ENCODE results near the gene UFD1. TPM values are rescaled to one million over a fixed set of nuclear protein-coding genes. Genes with fewer than 3 reads are reported as not detected.

The UFD1 gene
- total and polyA plus RNA-seq, 3 donors from 2014 or later: 46.1 to 86.6 (median 54.5) TPM

- H3K4me1 ChIP-seq: peaks cover 8% of the 10 kb centered on the region
- WGBS, 2 donors: 93 to 97% methylated on average over 11 of the region's 11 CpGs
- no peak overlapping the region for H3K4me3 ChIP-seq
- DNase-seq: no peak
- intact Hi-C loops (cut with DNase I; ENCODE audit: low total_unique reads): no loop called here
- no peaks in the 10 kb centered on the region for H3K27me3 ChIP-seq
- H3K9me3 ChIP-seq: no peaks in the 10 kb centered on the region
- no peak for TF ChIP-seq CTCF (IDR thresholded peaks at IDR 0.05)
- no peak for TF ChIP-seq POLR2A (IDR thresholded peaks at IDR 0.05)
- H3K27ac ChIP-seq: no peak overlapping the region
- no peaks in the 10 kb centered on the region for H3K36me3 ChIP-seq (ENCODE audit: low read depth, missing control alignments)
These were observed 47.2 kb upstream of the UFD1 start for GRCh38 chr22:19526076-19526701.

- H3K27me3 ChIP-seq: no peaks in the 10 kb centered on the region
These were observed 46.7 kb upstream of the UFD1 start for GRCh38 chr22:19525666-19526065.

GRCh38 chr22:19525116-19525660 is 46.2 kb upstream of the UFD1 start:
- H3K27ac ChIP-seq: peak overlapping the region; percentile 36 to 39
- WGBS, 2 donors: 48 to 71% methylated on average over 8 to 15 of the region's 15 CpGs
- peak overlapping the region; percentile 37 to 53 for H3K4me3 ChIP-seq
- no peaks in the 10 kb centered on the region for H3K36me3 ChIP-seq (ENCODE audit: low read depth, missing control alignments)
- no peaks in the 10 kb centered on the region for H3K9me3 ChIP-seq
- TF ChIP-seq CTCF (IDR thresholded peaks at IDR 0.05): no peak
- no peak for TF ChIP-seq POLR2A (IDR thresholded peaks at IDR 0.05)
- no peaks in the 10 kb centered on the region for H3K27me3 ChIP-seq
- intact Hi-C loops (cut with DNase I; ENCODE audit: low total_unique reads): no loop called here
- peaks cover 8% of the 10 kb centered on the region for H3K4me1 ChIP-seq
- DNase-seq: no peak

More at GRCh38 chr22:19525666-19526065, 46.7 kb upstream of the UFD1 start:
- intact Hi-C loops (cut with DNase I; ENCODE audit: low total_unique reads): no loop called here
- H3K36me3 ChIP-seq (ENCODE audit: low read depth, missing control alignments): no peaks in the 10 kb centered on the region
- no peak for DNase-seq
- H3K4me3 ChIP-seq: no peak overlapping the region
- no peak overlapping the region for H3K27ac ChIP-seq
- WGBS, 2 donors: 65 to 74% methylated on average over 3 of the region's 3 CpGs
- peaks cover 8% of the 10 kb centered on the region for H3K4me1 ChIP-seq
- no peak for TF ChIP-seq CTCF (IDR thresholded peaks at IDR 0.05)
- TF ChIP-seq POLR2A (IDR thresholded peaks at IDR 0.05): no peak
- no peaks in the 10 kb centered on the region for H3K9me3 ChIP-seq

- WGBS, 2 donors: 7 to 11% methylated on average over 9 to 53 of the region's 69 CpGs
- TF ChIP-seq CTCF (IDR thresholded peaks at IDR 0.05) (no peak), POLR2A (IDR thresholded peaks at IDR 0.05) (no peak)
- H3K27me3 ChIP-seq: no peaks in the 10 kb centered on the region
- peak within 1 kb of the TSS; percentile 36 to 39 for H3K27ac ChIP-seq
- peak within 1 kb of the TSS; percentile 37 to 53 for H3K4me3 ChIP-seq
- H3K36me3 ChIP-seq (ENCODE audit: low read depth, missing control alignments): no peaks in the 10 kb centered on the region
- peak; percentile 58 for DNase-seq
- H3K9me3 ChIP-seq: no peaks in the 10 kb centered on the region
- intact Hi-C loops (cut with DNase I; ENCODE audit: low total_unique reads): no loop called here
- H3K4me1 ChIP-seq: peaks cover 8% of the 10 kb centered on the region
These were observed 45.5 kb upstream of the UFD1 start, which contains the start of gene CLDN5 for GRCh38 chr22:19524170-19525115. TSS of gene CLDN5 (minus strand) at chr22:19524410. CDS start at chr22:19524255, 155 bp downstream.
